NCI-H2227 (cell line): ENCODE results near the gene CDKL1.
A peak's percentile ranks its signal among the peaks of the same experiment; 100 is the strongest.
"Not testable (repeated sequence)": the region's sequence is repeated elsewhere in the genome, so short reads cannot be mapped to it uniquely, and the experiment has no call there.

Experiments
- DNase-seq: peaks from one replicate; lab custom pipeline; 2025; ENCODE audit not compliant: unreplicated experiment; lab: John Stamatoyannopoulos, UW

CDKL1 gene

GRCh38 chr14:50359631-50360030 lies 37.0 kb downstream of the CDKL1 start:
- no peak for DNase-seq

- no peak for DNase-seq
Measured at GRCh38 chr14:50357753-50358395, 38.8 kb downstream of the CDKL1 start.

- no peak for DNase-seq
Measured at GRCh38 chr14:50357124-50357523, 39.6 kb downstream of the CDKL1 start.

- DNase-seq: not testable (repeated sequence)
Measured at GRCh38 chr14:50356283-50356682, 40.4 kb downstream of the CDKL1 start.

- DNase-seq: no peak
Measured at GRCh38 chr14:50355692-50356091, 41.0 kb downstream of the CDKL1 start.

GRCh38 chr14:50354527-50354926 lies 42.2 kb downstream of the CDKL1 start:
- no peak for DNase-seq

GRCh38 chr14:50353126-50353525 lies 43.6 kb downstream of the CDKL1 start:
- DNase-seq: no peak

GRCh38 chr14:50352584-50352983 lies 44.1 kb downstream of the CDKL1 start:
- DNase-seq: no peak

- no peak for DNase-seq
Measured at GRCh38 chr14:50350975-50351374, 45.7 kb downstream of the CDKL1 start.

GRCh38 chr14:50348933-50349332 lies 47.7 kb downstream of the CDKL1 start:
- no peak for DNase-seq

- no peak for DNase-seq
Measured at GRCh38 chr14:50347521-50347920, 49.2 kb downstream of the CDKL1 start.

GRCh38 chr14:50345846-50346422 lies 50.7 kb downstream of the CDKL1 start:
- DNase-seq: no peak

GRCh38 chr14:50344876-50345563 lies 51.7 kb downstream of the CDKL1 start:
- no peak for DNase-seq

- no peak for DNase-seq
Measured at GRCh38 chr14:50344116-50344775, 52.4 kb downstream of the CDKL1 start.

GRCh38 chr14:50343434-50343833 lies 53.2 kb downstream of the CDKL1 start:
- DNase-seq: no peak

- peak; percentile 6 for DNase-seq
Measured at GRCh38 chr14:50342221-50343078, 54.2 kb downstream of the CDKL1 start.

- no peak for DNase-seq
Measured at GRCh38 chr14:50340963-50341362, 55.7 kb downstream of the CDKL1 start.

- no peak for DNase-seq
Measured at GRCh38 chr14:50340045-50340444, 56.6 kb downstream of the CDKL1 start.

- no peak for DNase-seq
Measured at GRCh38 chr14:50339178-50339804, 57.4 kb downstream of the CDKL1 start.

GRCh38 chr14:50338587-50338986 lies 58.1 kb downstream of the CDKL1 start:
- no peak for DNase-seq
